CD8-positive, alpha-beta memory T cell (primary cell): ENCODE results near the gene LPCAT1. TPM values are rescaled to one million over a fixed set of nuclear protein-coding genes. Genes with fewer than 3 reads are reported as not detected.
"Not testable (repeated sequence)": the region's sequence is repeated elsewhere in the genome, so short reads cannot be mapped to it uniquely, and the experiment has no call there.

ENCODE experiments used
- CTCF ChIA-PET: fragments of 350-600 bp; sonication (Branson Sonifier 250); formaldehyde crosslinking; loops from one replicate; lab custom pipeline; 2021; ENCODE audit warnings: antibody characterized with exemption; lab: Charles Lee
- POLR2A ChIA-PET: fragments of 350-600 bp; sonication (Branson Sonifier 250); formaldehyde crosslinking; loops from one replicate; lab custom pipeline; 2021; ENCODE audit warnings: antibody characterized with exemption; lab: Charles Lee
- DNase-seq, 5 donors: peaks; one replicate each; pipeline versions ENCODE4 v3.0.0 to v3.0.0-alpha.2; 2020 to 2022; ENCODE audit warnings: mixed read lengths in 1 of 5
- H3K27ac ChIP-seq: one replicate; pipeline ENCODE4 v1.7.0; 2013; ENCODE audit warnings: low read depth, mild to moderate bottlenecking, low read length, moderate library complexity
- H3K27me3 ChIP-seq: 2 replicates; pipeline ENCODE4 v1.7.0; 2013; ENCODE audit warnings: low read length, mild to moderate bottlenecking; ENCODE audit not compliant: insufficient read depth, poor library complexity, severe bottlenecking
- H3K36me3 ChIP-seq: 2 replicates; pipeline ENCODE4 v1.7.0; 2013; ENCODE audit warnings: mild to moderate bottlenecking, low read length, moderate library complexity; ENCODE audit not compliant: insufficient read depth
- H3K4me1 ChIP-seq: 2 replicates; pipeline ENCODE4 v1.7.0; 2013; ENCODE audit warnings: mild to moderate bottlenecking, low read length, moderate library complexity; ENCODE audit not compliant: insufficient read depth
- H3K4me3 ChIP-seq: 2 replicates; pipeline ENCODE4 v1.7.0; 2013; ENCODE audit warnings: mild to moderate bottlenecking, low read length
- H3K9me3 ChIP-seq: 2 replicates; pipeline ENCODE4 v1.7.0; 2013; ENCODE audit warnings: mild to moderate bottlenecking, low read length
- H3K27ac Mint-ChIP-seq, 8 donors: one replicate each; pipeline ENCODE4 v1.8.0; 2020 to 2021; ENCODE audit warnings: mixed read lengths in 8 of 8, mild to moderate bottlenecking in 6 of 8, inconsistent platforms in 3 of 8, moderate library complexity in 3 of 8
- H3K27me3 Mint-ChIP-seq, 2 donors: one replicate each; pipeline ENCODE4 v1.8.0; 2020 to 2021; ENCODE audit warnings: mixed read lengths in 2 of 2, mild to moderate bottlenecking in 1 of 2, moderate library complexity in 1 of 2
- H3K36me3 Mint-ChIP-seq, 3 donors: one replicate each; pipeline ENCODE4 v1.8.0; 2020 to 2021; ENCODE audit warnings: mixed read lengths in 3 of 3, inconsistent platforms in 1 of 3, mild to moderate bottlenecking in 1 of 3
- H3K4me1 Mint-ChIP-seq, 3 donors: one replicate each; pipeline ENCODE4 v1.8.0; 2020 to 2021; ENCODE audit warnings: mixed read lengths in 3 of 3, inconsistent platforms in 1 of 3, mild to moderate bottlenecking in 1 of 3
- H3K4me3 Mint-ChIP-seq, 7 donors: one replicate each; pipeline ENCODE4 v1.8.0; 2020 to 2021; ENCODE audit warnings: mixed read lengths in 7 of 7, mild to moderate bottlenecking in 6 of 7, moderate library complexity in 4 of 7, inconsistent platforms in 2 of 7
- H3K9me3 Mint-ChIP-seq, 5 donors: one replicate each; pipeline ENCODE4 v1.8.0; 2020 to 2022; ENCODE audit warnings: mixed read lengths in 5 of 5, mild to moderate bottlenecking in 3 of 5, moderate library complexity in 2 of 5, inconsistent platforms in 1 of 5
- polyA plus RNA-seq: library from polyadenylated mRNA; unstranded; fragments of 300-500 nt; fragmentation: Illumina TruSeq; gene quantifications from one replicate; pipeline ENCODE4 v1.2.3, GENCODE V29; 2021
- total RNA-seq, 2 experiments: library from RNA; stranded (reverse); gene quantifications; one replicate each; pipeline ENCODE4 v1.2.3, GENCODE V29; 2021

The LPCAT1 gene, protein sequence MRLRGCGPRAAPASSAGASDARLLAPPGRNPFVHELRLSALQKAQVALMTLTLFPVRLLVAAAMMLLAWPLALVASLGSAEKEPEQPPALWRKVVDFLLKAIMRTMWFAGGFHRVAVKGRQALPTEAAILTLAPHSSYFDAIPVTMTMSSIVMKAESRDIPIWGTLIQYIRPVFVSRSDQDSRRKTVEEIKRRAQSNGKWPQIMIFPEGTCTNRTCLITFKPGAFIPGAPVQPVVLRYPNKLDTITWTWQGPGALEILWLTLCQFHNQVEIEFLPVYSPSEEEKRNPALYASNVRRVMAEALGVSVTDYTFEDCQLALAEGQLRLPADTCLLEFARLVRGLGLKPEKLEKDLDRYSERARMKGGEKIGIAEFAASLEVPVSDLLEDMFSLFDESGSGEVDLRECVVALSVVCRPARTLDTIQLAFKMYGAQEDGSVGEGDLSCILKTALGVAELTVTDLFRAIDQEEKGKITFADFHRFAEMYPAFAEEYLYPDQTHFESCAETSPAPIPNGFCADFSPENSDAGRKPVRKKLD
- total RNA-seq (100 to 1,000 TPM in 1 of 2 experiments, 10 to 100 TPM in 1; 92.5 to 101 TPM), polyA plus RNA-seq (95.9 TPM)

GRCh38 chr5:1523793-1524480, at the start of gene LPCAT1:
LPCAT1 (minus strand) TSS chr5:1523960; CDS start chr5:1523844, 116 bp downstream.
- CTCF ChIA-PET, result interaction anchor here (1.2 to 1.8 kb wide), 2 partner anchors 20 to 35 kb away, joined by 4 to 8 read pairs; no protein-coding TSS in a partner anchor
- peaks cover 29 to 45% (median 34%) of the 10 kb centered on the region in 3 donors for H3K4me1 Mint-ChIP-seq
- H3K36me3 Mint-ChIP-seq, result peaks cover 0 to 32% (median 3%) of the 10 kb centered on the region in 3 donors
- Histone ChIP-seq H3K36me3 (peaks cover 5% of the 10 kb centered on the region), H3K4me3 (peak within 1 kb of the TSS; percentile 63), H3K27me3 (no peaks in the 10 kb centered on the region), H3K27ac (peak within 1 kb of the TSS; percentile 59), H3K4me1 (peaks cover 35% of the 10 kb centered on the region), H3K9me3 (no peaks in the 10 kb centered on the region)
- peak; percentile 68 to 79 (median 77) for DNase-seq
- peak within 1 kb of the TSS; percentile 83 to 96 (median 90) for H3K27ac Mint-ChIP-seq
- H3K9me3 Mint-ChIP-seq, result no peaks in the 10 kb centered on the region
- no peaks in the 10 kb centered on the region for H3K27me3 Mint-ChIP-seq
- POLR2A ChIA-PET, result interaction anchor here (1.1 to 1.8 kb wide), 5 partner anchors 12 to 139 kb away, joined by 3 to 20 read pairs (median 4); no protein-coding TSS in a partner anchor
- peak within 1 kb of the TSS; percentile 88 to 95 (median 92) for H3K4me3 Mint-ChIP-seq

DNA sequence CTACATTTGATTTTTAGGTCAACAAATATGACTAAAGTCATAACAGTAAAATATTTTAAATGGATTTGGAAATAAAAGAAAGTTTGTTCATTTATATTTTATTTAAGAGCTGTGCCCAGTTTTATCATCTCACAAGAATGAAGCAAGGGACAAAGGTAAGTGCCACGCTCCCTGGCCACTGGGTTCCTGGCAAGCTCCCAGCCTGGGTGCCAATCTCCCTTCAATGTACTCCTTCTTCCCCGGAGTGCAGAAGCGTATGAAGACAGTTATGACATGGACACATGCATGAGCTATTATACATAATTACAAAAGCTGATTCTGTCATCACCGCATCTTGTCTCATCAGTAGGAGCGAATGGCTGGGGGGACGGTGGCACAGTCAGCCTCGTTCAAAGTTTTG, 48.1 kb upstream of the LPCAT1 start:
- H3K36me3 ChIP-seq, H3K27ac ChIP-seq, H3K9me3 ChIP-seq, H3K4me1 Mint-ChIP-seq, H3K4me1 ChIP-seq, H3K9me3 Mint-ChIP-seq, H3K27ac Mint-ChIP-seq, H3K4me3 ChIP-seq, H3K27me3 ChIP-seq, H3K27me3 Mint-ChIP-seq, H3K4me3 Mint-ChIP-seq, DNase-seq, POLR2A ChIA-PET: not testable (repeated sequence)
- H3K36me3 Mint-ChIP-seq, result peaks cover 0 to 59% (median 7%) of the 10 kb centered on the region in 3 donors
- CTCF ChIA-PET, result interaction anchor here (0.7 kb wide), 1 partner anchor 22 kb away, joined by 3 read pairs; no protein-coding TSS in a partner anchor

DNA sequence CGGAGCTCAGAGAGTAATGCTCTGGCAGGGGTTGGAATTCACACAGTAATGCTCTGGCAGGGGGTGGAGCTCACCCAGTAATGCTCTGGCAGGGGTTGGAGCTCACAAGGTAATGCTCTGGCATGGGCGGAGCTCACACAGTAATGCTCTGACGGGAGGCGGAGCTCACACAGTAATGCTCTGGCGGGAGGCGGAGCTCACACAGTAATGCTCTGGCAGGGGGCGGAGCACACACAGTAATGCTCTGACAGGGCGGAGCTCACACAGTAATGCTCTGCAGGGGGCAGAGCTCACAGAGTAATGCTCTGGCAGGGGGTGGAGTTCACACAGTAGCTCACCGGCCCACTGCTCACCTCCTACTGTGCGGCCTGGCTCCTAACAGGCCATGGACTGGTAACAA, 47.2 kb upstream of the LPCAT1 start:
- DNase-seq, result no peak
- Histone ChIP-seq H3K4me3 (no peak overlapping the region), H3K36me3 (peaks cover 4% of the 10 kb centered on the region), H3K27ac (no peak overlapping the region), H3K4me1 (no peaks in the 10 kb centered on the region), H3K9me3 (no peaks in the 10 kb centered on the region), H3K27me3 (no peaks in the 10 kb centered on the region)
- peaks cover 0 to 62% (median 9%) of the 10 kb centered on the region in 3 donors for H3K36me3 Mint-ChIP-seq
- H3K27ac Mint-ChIP-seq, result peak overlapping the region in 4 of 8 donors; percentile 23 to 89 (median 64)
- no peaks in the 10 kb centered on the region for H3K4me1 Mint-ChIP-seq
- no peak overlapping the region for H3K4me3 Mint-ChIP-seq
- H3K9me3 Mint-ChIP-seq, result no peaks in the 10 kb centered on the region
- ChIA-PET POLR2A (no interaction called here), CTCF (no interaction called here)
- H3K27me3 Mint-ChIP-seq, result no peaks in the 10 kb centered on the region

DNA sequence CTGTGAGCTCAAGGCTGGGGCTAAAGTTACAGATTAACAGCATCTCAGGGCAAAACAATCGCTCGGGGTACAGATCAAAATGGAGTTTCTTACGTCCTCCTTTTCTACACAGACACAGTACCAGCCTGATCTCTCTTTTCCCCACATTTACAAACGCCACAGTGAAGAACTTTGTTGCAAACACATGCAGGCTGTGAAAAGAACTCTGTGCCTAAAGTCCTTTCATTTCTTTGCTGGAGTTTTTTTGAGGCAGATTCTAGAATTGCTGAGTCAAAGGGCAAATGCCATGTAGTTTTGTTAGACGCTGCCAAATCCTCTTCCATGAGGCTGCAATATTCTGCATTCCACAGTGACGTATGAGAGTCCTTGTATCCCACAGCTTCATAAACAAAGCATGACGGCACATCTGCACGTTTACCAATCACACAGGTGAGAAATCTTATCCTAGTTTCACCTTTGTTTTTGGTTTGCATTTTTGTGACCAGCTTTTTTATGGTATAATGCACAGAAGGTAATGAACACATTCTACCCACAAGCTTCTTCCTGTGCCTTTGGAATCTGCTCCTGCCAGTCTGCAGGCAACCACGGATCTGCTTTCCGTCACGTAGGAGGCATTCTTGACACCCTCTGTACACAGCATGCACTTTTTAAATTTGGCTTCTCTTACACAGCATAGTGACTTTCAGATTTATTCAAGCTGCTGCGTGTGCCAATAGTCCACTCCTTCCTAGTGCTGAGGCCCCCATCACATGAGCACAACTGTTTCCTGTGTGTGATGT, 44.6 kb upstream of the LPCAT1 start:
- H3K4me3 Mint-ChIP-seq, result no peak overlapping the region
- no peaks in the 10 kb centered on the region for H3K27me3 Mint-ChIP-seq
- peaks cover 4% of the 10 kb centered on the region for H3K36me3 ChIP-seq
- H3K27ac Mint-ChIP-seq, result no peak overlapping the region
- no peak overlapping the region for H3K4me3 ChIP-seq
- no peaks in the 10 kb centered on the region for H3K9me3 Mint-ChIP-seq
- H3K27ac ChIP-seq, result no peak overlapping the region
- no peaks in the 10 kb centered on the region for H3K9me3 ChIP-seq
- no peaks in the 10 kb centered on the region for H3K27me3 ChIP-seq
- H3K36me3 Mint-ChIP-seq, result peaks cover 0 to 45% (median 9%) of the 10 kb centered on the region in 3 donors
- H3K4me1 ChIP-seq, result no peaks in the 10 kb centered on the region
- ChIA-PET POLR2A (no interaction called here), CTCF (no interaction called here)
- no peaks in the 10 kb centered on the region for H3K4me1 Mint-ChIP-seq
- no peak for DNase-seq

- H3K9me3 Mint-ChIP-seq, H3K27ac ChIP-seq, H3K4me3 Mint-ChIP-seq, H3K27me3 ChIP-seq, H3K27me3 Mint-ChIP-seq, H3K4me1 Mint-ChIP-seq, H3K4me1 ChIP-seq, H3K36me3 ChIP-seq, H3K4me3 ChIP-seq, CTCF ChIA-PET, DNase-seq, POLR2A ChIA-PET, H3K9me3 ChIP-seq: not testable (repeated sequence)
- Mint-ChIP-seq H3K36me3 (peaks cover 0 to 37% (median 9%) of the 10 kb centered on the region in 3 donors), H3K27ac (peak overlapping the region in 1 of 8 donors; percentile 43)
Observed at GRCh38 chr5:1567527-1568200, 43.9 kb upstream of the LPCAT1 start.

GRCh38 chr5:1565737-1566734, 42.3 kb upstream of the LPCAT1 start:
- H3K27ac Mint-ChIP-seq, result no peak overlapping the region
- CTCF ChIA-PET, result no interaction called here
- H3K36me3 Mint-ChIP-seq, result peaks cover 0 to 25% (median 3%) of the 10 kb centered on the region in 3 donors
- POLR2A ChIA-PET, result no interaction called here
- Histone ChIP-seq H3K4me1 (no peaks in the 10 kb centered on the region), H3K9me3 (no peaks in the 10 kb centered on the region), H3K27me3 (no peaks in the 10 kb centered on the region), H3K4me3 (no peak overlapping the region), H3K36me3 (peaks cover 2% of the 10 kb centered on the region), H3K27ac (no peak overlapping the region)
- no peak overlapping the region for H3K4me3 Mint-ChIP-seq
- H3K27me3 Mint-ChIP-seq, result peaks cover 0 to 1% of the 10 kb centered on the region in 2 donors
- DNase-seq, result no peak
- no peaks in the 10 kb centered on the region for H3K9me3 Mint-ChIP-seq
- H3K4me1 Mint-ChIP-seq, result no peaks in the 10 kb centered on the region
